HG03575 (cell line): ENCODE data around the gene RAD23A.
"Not testable (repeated sequence)": the region's sequence is repeated elsewhere in the genome, so short reads cannot be mapped to it uniquely, and the experiment has no call there.

Experiments used
- ATAC-seq: cut with Tn5 transposase; IDR thresholded peaks from one replicate; pipeline ENCODE4 v1.9.1; 2021; ENCODE audit not compliant: unreplicated experiment, insufficient number of reproducible peaks, low FRiP score; ENCODE audit errors: extremely low read depth

RAD23A gene

GRCh38 chr19:12976109-12976508 is 30.4 kb downstream of the RAD23A start:
- not testable (repeated sequence) for ATAC-seq

- no peak for ATAC-seq
Observed at GRCh38 chr19:12979974-12980373, 34.3 kb downstream of the RAD23A start.

GRCh38 chr19:12982648-12983047 is 37.0 kb downstream of the RAD23A start:
- ATAC-seq: no peak

GRCh38 chr19:12983091-12983490 is 37.4 kb downstream of the RAD23A start:
- ATAC-seq: no peak

- no peak for ATAC-seq
Observed at GRCh38 chr19:12983542-12984142, 38.0 kb downstream of the RAD23A start.

GRCh38 chr19:12984143-12984627 is 38.5 kb downstream of the RAD23A start:
- no peak for ATAC-seq

GRCh38 chr19:12984683-12985048 is 39.0 kb downstream of the RAD23A start:
- ATAC-seq: no peak

- no peak for ATAC-seq
Observed at GRCh38 chr19:12985049-12985776, 39.6 kb downstream of the RAD23A start.

- no peak for ATAC-seq
Observed at GRCh38 chr19:12986726-12987125, 41.1 kb downstream of the RAD23A start.

GRCh38 chr19:12987190-12987589 is 41.5 kb downstream of the RAD23A start:
- no peak for ATAC-seq

GRCh38 chr19:12987781-12988180 is 42.1 kb downstream of the RAD23A start:
- ATAC-seq: no peak

GRCh38 chr19:12990431-12990830 is 44.8 kb downstream of the RAD23A start:
- no peak for ATAC-seq

GRCh38 chr19:12990853-12991252 is 45.2 kb downstream of the RAD23A start:
- no peak for ATAC-seq

GRCh38 chr19:12991296-12991695 is 45.6 kb downstream of the RAD23A start:
- ATAC-seq: no peak

- no peak for ATAC-seq
Observed at GRCh38 chr19:12992729-12993128, 47.1 kb downstream of the RAD23A start.

- ATAC-seq: no peak
Observed at GRCh38 chr19:12993562-12993961, 47.9 kb downstream of the RAD23A start.

GRCh38 chr19:12994701-12995595 is 49.3 kb downstream of the RAD23A start, which contains the start of gene NFIX:
Gene NFIX (plus strand): TSS chr19:12995475. CDS start chr19:12995838, 363 bp downstream.
- no peak for ATAC-seq

GRCh38 chr19:12995596-12996405 is 50.1 kb downstream of the RAD23A start:
- no peak for ATAC-seq
